AG08395 (cell line): ENCODE results near the gene SPATA3.

Experiments
- DNase-seq: peaks from one replicate; pipeline ENCODE4 v3.0.0; 2012; ENCODE audit warnings: mixed read lengths, low spot score

SPATA3 gene

GRCh38 chr2:231029563-231029962 is 33.6 kb downstream of the SPATA3 start:
- no peak for DNase-seq

- no peak for DNase-seq
These were observed 34.8 kb downstream of the SPATA3 start for GRCh38 chr2:231030725-231031124.

- no peak for DNase-seq
These were observed 36.7 kb downstream of the SPATA3 start for GRCh38 chr2:231032575-231033140.

DNA sequence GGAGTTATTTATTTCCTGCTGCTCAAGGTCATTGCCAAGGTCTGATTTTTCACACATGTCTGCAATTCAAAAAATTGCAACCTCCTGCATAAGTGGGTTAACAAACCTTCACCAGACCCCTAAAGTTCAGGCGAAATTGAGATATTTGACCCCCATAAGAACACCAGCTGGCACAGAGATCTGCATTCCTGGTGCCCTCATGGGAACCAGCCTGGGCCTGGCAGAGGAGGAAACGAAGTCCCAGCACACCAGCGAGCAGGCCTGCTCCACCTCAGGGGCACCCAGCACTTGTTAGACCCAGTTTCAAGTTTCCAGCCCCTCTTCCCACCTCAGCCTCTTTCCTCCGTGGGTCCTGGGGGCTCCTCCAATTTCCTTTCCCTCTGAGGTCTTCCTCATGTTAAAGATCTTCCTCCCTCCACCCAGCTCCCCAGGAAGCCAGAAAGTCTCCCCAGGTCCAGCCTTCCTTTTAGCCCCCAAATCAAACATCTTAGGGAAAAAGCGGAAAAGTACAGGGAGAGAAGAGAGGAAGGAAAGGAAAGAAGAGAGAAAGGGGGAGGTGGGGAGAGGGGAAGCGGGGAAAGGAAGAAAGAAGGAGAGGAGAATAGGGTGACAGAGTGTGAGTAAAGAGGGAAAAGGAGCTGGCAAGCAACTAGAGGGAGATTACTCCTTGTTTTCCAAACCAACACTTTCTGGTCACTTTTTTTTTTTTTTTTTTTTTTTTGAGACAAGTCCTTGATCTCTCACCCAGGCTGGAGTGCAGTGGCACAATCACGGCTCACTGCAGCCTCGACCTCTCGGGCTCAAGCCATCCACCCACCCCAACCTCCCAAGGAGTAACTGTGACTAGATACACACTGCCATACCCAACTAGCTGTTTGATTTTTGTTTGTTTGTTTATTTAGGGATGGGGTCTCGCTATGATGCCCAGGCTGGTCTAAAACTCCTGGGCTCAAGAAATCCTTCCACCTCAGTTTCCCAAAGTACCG is 37.5 kb downstream of the SPATA3 start:
- DNase-seq, result no peak

DNA sequence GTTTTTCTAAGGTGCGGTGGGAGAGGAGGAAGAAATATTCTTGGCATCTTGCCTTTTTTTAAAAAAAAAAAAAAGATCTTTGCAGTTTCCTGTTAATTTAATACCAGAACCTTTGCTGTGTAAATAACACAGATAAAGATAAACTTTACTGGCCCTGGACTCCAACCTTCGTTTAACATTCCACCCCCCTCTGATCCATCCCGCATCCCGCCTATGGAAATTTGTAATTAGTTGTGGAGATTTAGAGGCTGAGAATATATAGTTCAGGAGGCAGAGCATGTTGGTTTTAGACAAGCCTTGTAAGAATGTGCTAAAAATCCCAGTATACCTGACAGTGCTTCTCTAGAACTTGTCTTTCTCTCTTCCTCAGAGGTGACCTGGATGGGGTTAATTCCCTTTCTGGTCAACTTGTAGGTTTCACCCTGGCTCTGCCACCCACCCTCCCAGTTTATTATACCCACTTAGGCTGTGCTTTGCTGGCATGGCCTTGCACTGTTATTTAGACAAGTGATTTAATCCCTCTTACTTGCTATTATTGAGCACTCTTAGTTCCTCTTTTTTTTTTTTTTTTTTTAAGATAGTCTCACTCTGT is 38.5 kb downstream of the SPATA3 start:
- no peak for DNase-seq

- DNase-seq, result no peak
These were observed 40.2 kb downstream of the SPATA3 start for GRCh38 chr2:231036131-231036530.

- no peak for DNase-seq
These were observed 40.7 kb downstream of the SPATA3 start for GRCh38 chr2:231036578-231037106.

- no peak for DNase-seq
These were observed 41.3 kb downstream of the SPATA3 start, which contains the start of gene C2orf72 for GRCh38 chr2:231037202-231037730. Gene C2orf72 (plus strand): TSS chr2:231037523. CDS start chr2:231037566, 43 bp downstream.

GRCh38 chr2:231037731-231038482 is 42.0 kb downstream of the SPATA3 start:
- no peak for DNase-seq

DNA sequence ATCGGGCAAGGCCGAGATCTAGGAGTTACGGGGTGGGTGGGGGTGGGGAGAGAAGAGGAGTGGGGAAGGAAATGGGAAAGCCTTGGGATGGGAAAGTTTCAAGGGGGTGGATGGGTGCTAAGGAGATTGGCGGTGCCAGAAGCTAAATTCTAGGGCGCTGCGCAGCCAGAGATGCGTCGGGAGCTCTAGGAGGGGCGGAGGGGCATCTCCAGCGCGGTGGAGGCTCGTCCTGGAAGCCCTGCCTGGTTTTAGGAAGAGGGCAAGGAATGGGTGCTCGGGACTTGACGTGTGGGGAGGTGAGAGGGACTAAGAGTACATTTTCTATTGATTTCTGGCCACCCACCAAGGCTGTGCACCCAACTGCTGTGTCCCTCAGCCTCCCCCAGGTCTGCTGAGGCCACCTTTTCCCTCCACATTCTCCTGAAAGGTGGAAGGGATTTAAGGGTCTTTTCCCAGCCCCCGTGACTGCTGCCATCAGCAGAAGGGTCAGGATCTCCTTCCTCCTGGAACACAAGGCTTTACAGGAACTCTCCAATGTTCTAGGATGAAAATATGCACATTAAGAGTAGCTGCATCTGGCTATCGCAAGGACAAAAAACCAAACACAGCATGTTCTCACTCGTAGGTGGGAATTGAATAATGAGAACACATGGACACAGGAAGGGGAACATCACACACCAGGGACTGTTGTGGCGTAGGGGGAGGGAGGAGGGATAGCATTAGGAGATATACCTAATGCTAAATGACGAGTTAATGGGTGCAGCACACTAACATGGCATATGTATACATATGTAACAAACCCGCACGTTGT is 42.8 kb downstream of the SPATA3 start:
- DNase-seq, result no peak

DNA sequence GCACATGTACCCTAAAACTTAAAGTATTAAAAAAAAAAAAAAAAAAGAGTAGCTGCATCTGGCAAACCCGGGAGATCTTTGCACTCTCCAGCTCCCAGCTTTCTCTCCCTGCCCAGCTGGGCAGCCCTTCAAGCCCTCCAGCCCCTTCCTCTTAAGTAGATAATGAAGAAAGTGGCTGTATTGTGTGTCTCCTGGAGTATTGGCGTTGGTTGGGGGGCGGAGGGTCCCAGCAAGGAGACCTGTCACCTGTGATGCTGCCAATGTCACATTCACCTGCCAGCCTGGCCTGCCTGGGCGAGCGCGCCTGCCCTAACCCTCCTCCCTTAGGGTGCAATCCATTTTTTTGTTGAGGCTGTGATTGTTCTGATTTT is 43.4 kb downstream of the SPATA3 start:
- DNase-seq, result no peak

GRCh38 chr2:231039821-231040364 is 44.0 kb downstream of the SPATA3 start:
- no peak for DNase-seq

GRCh38 chr2:231041061-231041689 is 45.3 kb downstream of the SPATA3 start:
- DNase-seq, result no peak

DNA sequence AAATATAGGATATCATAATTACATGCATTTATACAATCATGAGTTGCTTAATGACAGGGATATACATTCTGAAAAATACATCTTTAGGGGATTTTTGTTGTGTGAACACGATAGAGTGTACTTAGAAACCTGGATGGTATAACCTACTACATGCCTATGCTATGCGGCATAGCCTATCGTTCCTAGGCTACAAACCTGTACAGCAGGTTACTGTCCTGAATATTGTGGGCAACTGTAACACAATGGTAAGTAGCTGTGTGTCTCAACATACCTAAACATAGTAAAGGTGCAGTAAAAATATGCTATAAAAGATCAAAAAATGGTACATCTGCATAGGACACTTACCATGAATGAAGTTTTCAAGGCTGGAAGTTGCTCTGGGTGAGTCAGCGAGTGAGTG is 47.9 kb downstream of the SPATA3 start:
- no peak for DNase-seq

GRCh38 chr2:231046916-231047273 is 51.0 kb downstream of the SPATA3 start:
- DNase-seq, result no peak

DNA sequence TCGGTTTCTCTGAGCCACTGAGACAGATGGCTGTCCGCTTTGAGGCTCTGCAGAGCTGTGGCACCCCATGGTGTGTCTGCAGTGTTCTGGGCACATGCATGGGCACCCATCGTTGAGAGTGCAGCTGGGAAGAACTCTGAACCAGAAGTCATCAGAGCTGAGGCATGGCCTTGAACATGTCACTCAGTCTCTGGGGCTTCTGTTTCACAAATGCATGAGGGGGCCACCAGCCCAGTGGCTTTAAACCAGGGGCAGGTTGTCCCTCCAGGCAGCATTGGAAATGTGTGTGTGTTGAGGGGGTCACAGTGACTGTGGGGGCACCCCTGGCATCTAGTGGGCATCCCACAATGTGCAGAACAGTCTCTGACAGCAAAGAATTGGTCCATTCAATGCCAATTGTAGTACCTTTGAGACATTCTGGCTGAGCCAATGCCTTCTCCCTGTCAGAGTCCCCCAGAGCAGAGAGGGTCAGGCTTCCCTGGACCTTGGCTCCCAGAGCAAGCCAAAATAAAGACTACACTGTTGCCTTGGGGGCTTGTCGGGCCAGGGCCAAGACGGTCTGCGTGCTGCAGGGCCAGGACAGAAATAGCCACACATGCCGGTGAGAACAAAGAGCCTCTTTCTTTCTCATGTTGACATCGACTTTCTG is 51.5 kb downstream of the SPATA3 start:
- no peak for DNase-seq

GRCh38 chr2:231047923-231048915 is 52.3 kb downstream of the SPATA3 start:
- no peak for DNase-seq

DNA sequence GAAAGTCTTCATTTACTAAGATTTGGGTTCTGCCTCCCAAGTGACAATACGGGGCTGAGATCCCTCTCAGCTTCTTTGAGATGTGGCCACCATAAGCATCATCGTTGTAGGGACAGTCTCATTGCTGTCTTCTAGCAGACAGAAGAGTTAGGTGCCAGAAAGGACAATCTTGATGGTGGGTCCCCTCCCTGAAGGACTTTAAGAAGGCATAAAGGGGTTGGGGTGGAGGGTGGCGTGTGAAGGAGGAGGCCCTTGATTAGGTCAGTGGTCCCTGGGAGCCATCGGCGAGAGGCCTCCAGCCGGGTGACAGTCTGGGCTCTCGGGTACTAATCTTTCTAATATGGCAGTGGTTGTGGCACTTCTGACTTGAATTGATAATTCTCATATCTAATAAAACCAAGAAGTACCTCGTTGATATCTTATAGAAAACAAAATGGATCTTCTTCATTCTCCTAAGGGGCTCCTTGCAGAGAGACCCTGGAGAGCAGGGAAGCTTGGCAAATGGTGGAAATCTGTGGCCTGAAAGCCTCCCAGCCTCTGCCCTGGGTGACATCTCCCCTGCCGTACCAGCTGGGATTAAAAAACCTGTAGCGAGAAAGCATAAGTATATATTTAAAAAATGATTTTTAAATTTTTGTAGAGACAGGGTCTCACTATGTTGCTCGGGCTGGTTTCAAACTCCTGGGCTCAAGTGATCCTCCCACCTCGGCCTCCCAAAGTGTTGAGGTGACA is 53.5 kb downstream of the SPATA3 start:
- DNase-seq, result no peak
